Thyroid gland (tissue), 4 donors: ENCODE measurements around the gene PIP4K2A. TPM values are rescaled to one million over a fixed set of nuclear protein-coding genes. Genes with fewer than 3 reads are reported as not detected.

Experiments
- DNase-seq, 2 donors: peaks; one replicate each; pipeline ENCODE4 v3.0.0-alpha.2; 2019
- H3K27ac ChIP-seq, 3 donors: fragments of 200-600 bp; sonication (generic); 1 replicate in 2 of 3; 2 replicates in 1 of 3; pipeline ENCODE4 v1.5.1; 2016 to 2019; ENCODE audit warnings: mild to moderate bottlenecking in 1 of 3, moderate library complexity in 1 of 3
- H3K27me3 ChIP-seq: fragments of 200-600 bp; sonication (generic); one replicate; pipeline ENCODE4 v1.5.1; 2019
- H3K36me3 ChIP-seq, 2 donors: fragments of 200-600 bp; sonication (generic); one replicate each; pipeline ENCODE4 v1.5.1; 2016 to 2019
- H3K4me1 ChIP-seq, 2 donors: fragments of 200-600 bp; sonication (generic); one replicate each; pipeline ENCODE4 v1.5.1; 2017 to 2019
- H3K4me3 ChIP-seq, 3 donors: fragments of 200-600 bp; sonication (generic); replicated peaks in 1 of 3; 1 replicate in 2 of 3; 2 replicates in 1 of 3; pipeline ENCODE4 v1.5.1; 2016; ENCODE audit warnings: mild to moderate bottlenecking in 1 of 3
- H3K9me3 ChIP-seq: fragments of 200-600 bp; sonication (generic); one replicate; pipeline ENCODE4 v1.5.1; 2017
- CTCF ChIP-seq, 6 experiments: fragments of 200-600 bp in 3 of 6; fragments of 450-650 bp in 3 of 6; sonication (generic) in 3 of 6; IDR thresholded peaks; one replicate each; pipeline ENCODE4 v1.5.1; 2016 to 2019; ENCODE audit warnings: antibody characterized with exemption in 6 of 6, mild to moderate bottlenecking in 2 of 6, inconsistent platforms in 1 of 6, moderate library complexity in 1 of 6
- POLR2A ChIP-seq, 2 donors: fragments of 450-650 bp; IDR thresholded peaks; one replicate each; pipeline ENCODE4 v1.6.1; 2017; ENCODE audit warnings: antibody characterized with exemption in 2 of 2, mild to moderate bottlenecking in 2 of 2, moderate library complexity in 1 of 2
- WGBS, 2 donors: methylation state at CpG; one replicate each; pipeline ENCODE4 v1.1.5; 2017; 5-methylcytosine and 5-hydroxymethylcytosine counted together
- intact Hi-C: fragments of 100-400 bp; cut with DNase I; formaldehyde crosslinking; loops from one replicate; pipeline ENCODE4 v1.15.1; 2023
- total RNA-seq, 4 donors: library from RNA; depleted of rRNA; stranded (reverse); fragments of >200 nt; gene quantifications; one replicate each; pipeline ENCODE4 v1.2.3, GENCODE V29; 2016

PIP4K2A gene
- total RNA-seq, 4 donors from 2014 or later, result 16.5 to 23.2 (median 19.3) TPM

- Histone ChIP-seq H3K36me3 (no peaks in the 10 kb centered on the region), H3K9me3 (no peaks in the 10 kb centered on the region)
Observed at GRCh38 chr10:22583683-22584082, 130.7 kb downstream of the PIP4K2A start.

GRCh38 chr10:22581461-22581860, 132.9 kb downstream of the PIP4K2A start:
- intact Hi-C loops, result no loop called here
- Histone ChIP-seq H3K27ac (no peak overlapping the region), H3K4me3 (no peak overlapping the region), H3K9me3 (no peaks in the 10 kb centered on the region), H3K27me3 (no peaks in the 10 kb centered on the region), H3K4me1 (no peaks in the 10 kb centered on the region), H3K36me3 (no peaks in the 10 kb centered on the region)
- 92 to 94% methylated on average over 2 of the region's 2 CpGs for WGBS, 2 donors
- no peak for DNase-seq
- no peak for TF ChIP-seq CTCF (IDR thresholded peaks at IDR 0.05)
- TF ChIP-seq POLR2A (IDR thresholded peaks at IDR 0.05), result no peak

More at GRCh38 chr10:22583683-22584082, 130.7 kb downstream of the PIP4K2A start:
- H3K4me3 ChIP-seq, result no peak overlapping the region
- no peak overlapping the region for H3K27ac ChIP-seq
- H3K27me3 ChIP-seq, result no peaks in the 10 kb centered on the region
- H3K4me1 ChIP-seq, result no peaks in the 10 kb centered on the region
- 90 to 100% methylated on average over 4 to 5 of the region's 5 CpGs for WGBS, 2 donors
- no peak for TF ChIP-seq CTCF (IDR thresholded peaks at IDR 0.05)
- intact Hi-C loops, result no loop called here
- no peak for DNase-seq

- Histone ChIP-seq H3K4me3 (no peak overlapping the region), H3K9me3 (no peaks in the 10 kb centered on the region), H3K27me3 (no peaks in the 10 kb centered on the region), H3K36me3 (no peaks in the 10 kb centered on the region), H3K27ac (no peak overlapping the region), H3K4me1 (no peaks in the 10 kb centered on the region)
- WGBS, 2 donors, result 80 to 87% methylated on average over 9 of the region's 9 CpGs
- TF ChIP-seq POLR2A (IDR thresholded peaks at IDR 0.05), result no peak
- no peak for TF ChIP-seq CTCF (IDR thresholded peaks at IDR 0.05)
- DNase-seq, result no peak
- intact Hi-C loops, result no loop called here
Observed at GRCh38 chr10:22580711-22581110, 133.7 kb downstream of the PIP4K2A start.

- intact Hi-C loops, result loop anchor here (10.0 kb wide), 1 partner anchor 405 kb away; no protein-coding TSS in a partner anchor
- 88 to 89% methylated on average over 7 of the region's 7 CpGs for WGBS, 2 donors
- H3K36me3 ChIP-seq, result no peaks in the 10 kb centered on the region
Observed at GRCh38 chr10:22579826-22580225, 134.6 kb downstream of the PIP4K2A start.

More at GRCh38 chr10:22579826-22580225, 134.6 kb downstream of the PIP4K2A start:
- no peaks in the 10 kb centered on the region for H3K9me3 ChIP-seq
- no peak overlapping the region for H3K4me3 ChIP-seq
- H3K27ac ChIP-seq, result no peak overlapping the region
- no peaks in the 10 kb centered on the region for H3K27me3 ChIP-seq
- H3K4me1 ChIP-seq, result no peaks in the 10 kb centered on the region
- no peak for DNase-seq
- TF ChIP-seq CTCF (IDR thresholded peaks at IDR 0.05) (no peak), POLR2A (IDR thresholded peaks at IDR 0.05) (no peak)
